SK-N-SH (cell line): Measurements from ENCODE around the gene ZNF575. TPM values are rescaled to one million over a fixed set of nuclear protein-coding genes. Genes with fewer than 3 reads are reported as not detected.

Experiments used
- CTCF ChIA-PET: fragments of 300-600, 350-600 bp; formaldehyde crosslinking; extraction: SDS; loops from one replicate; lab custom pipeline; 2021; lab: Yijun Ruan, JAX
- POLR2A ChIA-PET: fragments of 350-600 bp; sonication (Branson Sonifier 250); formaldehyde crosslinking; extraction: SDS; loops from one replicate; lab custom pipeline; 2020; ENCODE audit warnings: antibody characterized with exemption, inconsistent platforms; lab: Yijun Ruan, JAX
- DNase-seq: peaks from one replicate; pipeline ENCODE4 v3.0.0; 2012
- H2AFZ ChIP-seq: fragments of 200-600 bp; sonication (generic); 2 replicates; pipeline ENCODE4 v1.8.1; 2016; ENCODE audit warnings: antibody characterized with exemption, mild to moderate bottlenecking, low read depth
- H3F3A ChIP-seq: fragments of 200-600 bp; sonication (generic); replicated peaks from 2 replicates; pipeline ENCODE3; 2016; ENCODE audit warnings: antibody characterized with exemption, mild to moderate bottlenecking; ENCODE audit not compliant: insufficient read depth
- H3K27ac ChIP-seq, 2 experiments: fragments of 200-500 bp in 1 of 2; fragments of 200-600 bp in 1 of 2; sonication (Bioruptor generic) in 1 of 2; sonication (generic), shearing (Covaris generic) in 1 of 2; 2 replicates each; pipeline versions ENCODE4 v1.5.1 to v1.6.1; 2014 to 2016; ENCODE audit warnings: low read depth in 2 of 2, inconsistent platforms in 1 of 2, low read length in 1 of 2, mild to moderate bottlenecking in 1 of 2, mixed read lengths in 1 of 2
- H3K27me3 ChIP-seq: fragments of 200-600 bp; sonication (generic), shearing (Covaris generic); 2 replicates; pipeline ENCODE4 v1.6.1; 2016; ENCODE audit warnings: mixed run types; ENCODE audit not compliant: insufficient read depth
- H3K36me3 ChIP-seq, 2 experiments: fragments of 200-500 bp in 1 of 2; fragments of 200-600 bp in 1 of 2; sonication (Bioruptor generic) in 1 of 2; sonication (generic) in 1 of 2; replicated peaks in 1 of 2; 2 replicates each; pipeline versions ENCODE3 to v1.5.1; 2014 to 2016; ENCODE audit warnings: low read length in 1 of 2, mild to moderate bottlenecking in 1 of 2; ENCODE audit not compliant: insufficient read depth in 2 of 2, control insufficient read depth in 1 of 2
- H3K4me1 ChIP-seq, 2 experiments: fragments of 200-500 bp in 1 of 2; fragments of 200-600 bp in 1 of 2; sonication (Bioruptor generic) in 1 of 2; sonication (generic), shearing (Covaris generic) in 1 of 2; 2 replicates each; pipeline versions ENCODE4 v1.5.1 to v1.6.1; 2014 to 2016; ENCODE audit warnings: low read depth in 1 of 2, low read length in 1 of 2, mixed run types in 1 of 2; ENCODE audit not compliant: insufficient read depth in 2 of 2, control insufficient read depth in 1 of 2
- H3K4me2 ChIP-seq: fragments of 200-600 bp; sonication (generic), shearing (Covaris generic); 2 replicates; pipeline ENCODE4 v1.6.1; 2017; ENCODE audit warnings: mixed run types
- H3K4me3 ChIP-seq, 2 experiments: fragments of 200-500 bp in 1 of 2; fragments of 200-600 bp in 1 of 2; sonication (Bioruptor generic) in 1 of 2; sonication (generic), shearing (Covaris generic) in 1 of 2; 2 replicates each; pipeline versions ENCODE4 v1.5.1 to v1.8.1; 2014 to 2016; ENCODE audit warnings: low read depth in 2 of 2, inconsistent platforms in 1 of 2, low read length in 1 of 2, mild to moderate bottlenecking in 1 of 2, mixed read lengths in 1 of 2, moderate library complexity in 1 of 2
- H3K79me2 ChIP-seq: fragments of 200-600 bp; sonication (generic); 2 replicates; pipeline ENCODE4 v1.8.1; 2017; ENCODE audit warnings: mild to moderate bottlenecking; ENCODE audit not compliant: insufficient read depth
- H3K9ac ChIP-seq: fragments of 200-600 bp; sonication (generic); 2 replicates; pipeline ENCODE4 v1.6.1; 2017; ENCODE audit warnings: mixed run types
- H3K9me2 ChIP-seq: fragments of 200-600 bp; sonication (generic); 2 replicates; pipeline ENCODE4 v1.6.1; 2017; ENCODE audit warnings: mixed run types
- H3K9me3 ChIP-seq: fragments of 200-600 bp; sonication (generic); 2 replicates; pipeline ENCODE4 v1.6.1; 2017; ENCODE audit warnings: mixed run types, mild to moderate bottlenecking, moderate library complexity
- H4K20me1 ChIP-seq: fragments of 200-600 bp; sonication (generic); 2 replicates; pipeline ENCODE4 v1.6.1; 2017; ENCODE audit warnings: mild to moderate bottlenecking, mixed run types; ENCODE audit not compliant: insufficient read depth
- CTCF ChIP-seq: fragments of 200-600 bp; sonication (generic); IDR thresholded peaks from 2 replicates; pipeline ENCODE4 v1.6.1; 2017; ENCODE audit warnings: antibody characterized with exemption, mild to moderate bottlenecking, moderate library complexity
- EP300 ChIP-seq, 2 experiments: IDR thresholded peaks; 2 replicates each; pipeline versions ENCODE4 v1.4.0 to v1.6.1; 2012; ENCODE audit warnings: borderline replicate concordance in 1 of 2, low read depth in 1 of 2, low read length in 1 of 2
- EZH2phosphoT487 ChIP-seq: fragments of 200-600 bp; sonication (generic); IDR thresholded peaks from 2 replicates; pipeline ENCODE4 v1.6.1; 2017; ENCODE audit warnings: low read depth, mixed run types, mild to moderate bottlenecking, antibody characterized with exemption, moderate library complexity, borderline replicate concordance
- FOXM1 ChIP-seq: IDR thresholded peaks from 2 replicates; pipeline ENCODE4 v1.4.0; 2012; ENCODE audit warnings: low read depth, mild to moderate bottlenecking
- GATA2 ChIP-seq: sonication (generic); formaldehyde crosslinking; IDR thresholded peaks from 2 replicates; pipeline ENCODE4 v1.5.0; 2020; ENCODE audit warnings: mild to moderate bottlenecking, missing genetic modification reagents
- MAX ChIP-seq: IDR thresholded peaks from 2 replicates; pipeline ENCODE4 v1.4.0; 2012; ENCODE audit warnings: low read depth
- MEF2A ChIP-seq: IDR thresholded peaks from 2 replicates; pipeline ENCODE4 v1.4.0; 2012; ENCODE audit warnings: low read depth, borderline replicate concordance
- MXI1 ChIP-seq: IDR thresholded peaks from 2 replicates; pipeline ENCODE4 v1.6.1; 2012; ENCODE audit warnings: mild to moderate bottlenecking, low read depth, low read length, improper control_type of control experiment
- NFIC ChIP-seq: IDR thresholded peaks from 2 replicates; pipeline ENCODE4 v1.4.0; 2012; ENCODE audit warnings: borderline replicate concordance
- RAD21 ChIP-seq: IDR thresholded peaks from 2 replicates; pipeline ENCODE4 v1.6.1; 2012; ENCODE audit warnings: mild to moderate bottlenecking, low read length
- RCOR1 ChIP-seq: fragments of 150-350 bp; IDR thresholded peaks from 2 replicates; pipeline ENCODE4 v1.6.1; 2017; ENCODE audit warnings: antibody characterized with exemption, low read length
- RFX5 ChIP-seq: IDR thresholded peaks from 2 replicates; pipeline ENCODE4 v1.6.1; 2012; ENCODE audit warnings: mild to moderate bottlenecking, improper control_type of control experiment, low read length
- RXRA ChIP-seq: IDR thresholded peaks from 2 replicates; pipeline ENCODE4 v1.4.0; 2012; ENCODE audit warnings: low read depth, mild to moderate bottlenecking, borderline replicate concordance
- SMC3 ChIP-seq: IDR thresholded peaks from 2 replicates; pipeline ENCODE4 v1.6.1; 2012; ENCODE audit warnings: low read depth, low read length, improper control_type of control experiment
- TCF12 ChIP-seq: IDR thresholded peaks from 2 replicates; pipeline ENCODE4 v1.4.0; 2012
- USF1 ChIP-seq: IDR thresholded peaks from 2 replicates; pipeline ENCODE4 v1.4.0; 2012; ENCODE audit warnings: low read depth, borderline replicate concordance
- ZBTB33 ChIP-seq: IDR thresholded peaks from 2 replicates; pipeline ENCODE4 v1.4.0; 2012; ENCODE audit warnings: low read depth, borderline replicate concordance
- WGBS: methylation state at CpG from one replicate; pipeline ENCODE4 v1.1.6; 2017; ENCODE audit warnings: low lambda C conversion rate; 5-methylcytosine and 5-hydroxymethylcytosine counted together
- polyA plus RNA-seq, 3 experiments: library from polyadenylated mRNA; depleted of rRNA; stranded (reverse); fragments of >200 nt; gene quantifications; 2 replicates each; pipeline ENCODE4 v1.2.3, GENCODE V29; 2012

ZNF575 gene
- polyA plus RNA-seq, 1 of the 3 experiments (the other 2 are of a cell fraction): 1.0 TPM

GRCh38 chr19:43490759-43491158, 42.2 kb upstream of the ZNF575 start:
- no peak overlapping the region for H3K9ac ChIP-seq
- WGBS: 40% methylated on average over 1 of the region's 5 CpGs
- no peaks in the 10 kb centered on the region for H3K9me2 ChIP-seq
- no peak overlapping the region for H3K4me3 ChIP-seq
- H3K27ac ChIP-seq: no peak overlapping the region
- no peaks in the 10 kb centered on the region for H3K79me2 ChIP-seq
- H3K27me3 ChIP-seq: no peaks in the 10 kb centered on the region
- no peaks in the 10 kb centered on the region for H3F3A ChIP-seq
- H4K20me1 ChIP-seq: no peaks in the 10 kb centered on the region
- ChIA-PET POLR2A (no interaction called here), CTCF (interaction anchor here (0.9 to 2.8 kb wide), 2 partner anchors 29 to 44 kb away, joined by 3 to 10 read pairs; no protein-coding TSS in a partner anchor)
- H3K36me3 ChIP-seq: peaks cover 0 to 4% of the 10 kb centered on the region in 2 experiments
- no peak overlapping the region for H2AFZ ChIP-seq
- no peak for DNase-seq
- H3K4me2 ChIP-seq: no peak overlapping the region
- no peak for TF ChIP-seq EZH2phosphoT487
- no peak for TF ChIP-seq EP300 (IDR thresholded peaks at IDR 0.05; ENCODE audit: borderline replicate concordance in 1 of 2, low read depth in 1 of 2, low read length in 1 of 2)
- no peak for TF ChIP-seq SMC3
- no peak for TF ChIP-seq FOXM1
- no peak for TF ChIP-seq RFX5
- TF ChIP-seq MEF2A: no peak
- no peak for TF ChIP-seq MXI1
- no peaks in the 10 kb centered on the region for H3K4me1 ChIP-seq
- H3K9me3 ChIP-seq: no peaks in the 10 kb centered on the region

GRCh38 chr19:43495082-43495481, 37.9 kb upstream of the ZNF575 start:
- POLR2A ChIA-PET: no interaction called here
- peaks cover 0 to 4% of the 10 kb centered on the region in 2 experiments for H3K36me3 ChIP-seq
- H2AFZ ChIP-seq: no peak overlapping the region
- no peak overlapping the region for H3K4me3 ChIP-seq
- DNase-seq: no peak
- TF ChIP-seq NFIC (no peak), RAD21 (no peak), USF1 (no peak), RCOR1 (no peak), MXI1 (no peak)
- no peaks in the 10 kb centered on the region for H3K27me3 ChIP-seq
- H3K4me1 ChIP-seq: no peaks in the 10 kb centered on the region
- H3K4me2 ChIP-seq: no peak overlapping the region
- H3K27ac ChIP-seq: no peak overlapping the region
- no peaks in the 10 kb centered on the region for H4K20me1 ChIP-seq
- no peaks in the 10 kb centered on the region for H3K9me2 ChIP-seq
- H3K9me3 ChIP-seq: no peaks in the 10 kb centered on the region
- WGBS: 86% methylated on average over 7 of the region's 8 CpGs
- no peaks in the 10 kb centered on the region for H3F3A ChIP-seq
- H3K79me2 ChIP-seq: no peaks in the 10 kb centered on the region
- CTCF ChIA-PET: interaction anchor here (1.5 to 2.6 kb wide), 3 partner anchors 9 to 48 kb away, joined by 3 to 15 read pairs (median 12); no protein-coding TSS in a partner anchor
- no peak overlapping the region for H3K9ac ChIP-seq

GRCh38 chr19:43496960-43497359, 36.0 kb upstream of the ZNF575 start:
- H3K4me2 ChIP-seq: no peak overlapping the region
- H4K20me1 ChIP-seq: no peaks in the 10 kb centered on the region
- no peak overlapping the region for H3K27ac ChIP-seq
- H3K27me3 ChIP-seq: no peaks in the 10 kb centered on the region
- no peak overlapping the region for H3K9ac ChIP-seq
- H2AFZ ChIP-seq: no peak overlapping the region
- no peaks in the 10 kb centered on the region for H3K9me3 ChIP-seq
- no peaks in the 10 kb centered on the region for H3K79me2 ChIP-seq
- H3K9me2 ChIP-seq: no peaks in the 10 kb centered on the region
- WGBS: 86% methylated on average over 6 of the region's 7 CpGs
- no peak overlapping the region for H3K4me3 ChIP-seq
- no peaks in the 10 kb centered on the region for H3F3A ChIP-seq
- DNase-seq: no peak
- ChIA-PET POLR2A (no interaction called here), CTCF (interaction anchor here (0.9 to 2.6 kb wide), 3 partner anchors 22 to 50 kb away, joined by 3 to 15 read pairs (median 8); partner anchors contain the start of gene LYPD3)
- no peaks in the 10 kb centered on the region; a peak in 1 of 4 replicates for H3K4me1 ChIP-seq
- H3K36me3 ChIP-seq: peaks cover 0 to 4% of the 10 kb centered on the region in 2 experiments
- TF ChIP-seq RXRA (no peak), EZH2phosphoT487 (no peak), GATA2 (CRISPR knock-in tag) (no peak), CTCF (no peak), ZBTB33 (no peak), RAD21 (no peak), TCF12 (no peak), MAX (no peak), FOXM1 (no peak)
